ENCODE data around the gene IGFBP6. TPM values are rescaled to one million over a fixed set of nuclear protein-coding genes. Genes with fewer than 3 reads are reported as not detected.
"Not testable (repeated sequence)": the region's sequence is repeated elsewhere in the genome, so short reads cannot be mapped to it uniquely, and the experiment has no call there.

The IGFBP6 gene
- total RNA-seq, 1 donor from 2014 or later: 0.72 TPM

DNA sequence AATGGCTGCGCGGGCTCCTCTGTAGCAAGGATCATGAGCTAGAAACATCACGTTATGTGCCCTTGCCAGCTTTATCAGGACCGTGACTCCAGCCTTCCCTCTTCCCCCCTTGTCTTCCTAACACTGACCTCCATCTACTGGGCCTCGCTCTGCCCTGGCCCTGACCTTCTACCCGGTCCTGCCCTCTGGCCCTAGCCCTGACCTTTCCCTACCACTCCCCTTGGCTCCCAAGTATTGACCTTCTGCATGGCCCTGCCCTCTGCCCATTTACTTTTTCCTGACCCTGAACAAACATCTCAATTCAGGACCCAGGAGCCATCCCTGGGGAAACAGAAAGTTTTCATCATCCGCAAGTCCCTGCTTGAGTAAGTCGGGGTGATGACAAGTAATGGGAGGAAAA is 7.8 kb downstream of the IGFBP6 start:
- no peak overlapping the region for H3K4me3 Mint-ChIP-seq
- no peak for DNase-seq (ENCODE audit: low read depth, low spot score)
- TF ChIP-seq, protein P1, sequence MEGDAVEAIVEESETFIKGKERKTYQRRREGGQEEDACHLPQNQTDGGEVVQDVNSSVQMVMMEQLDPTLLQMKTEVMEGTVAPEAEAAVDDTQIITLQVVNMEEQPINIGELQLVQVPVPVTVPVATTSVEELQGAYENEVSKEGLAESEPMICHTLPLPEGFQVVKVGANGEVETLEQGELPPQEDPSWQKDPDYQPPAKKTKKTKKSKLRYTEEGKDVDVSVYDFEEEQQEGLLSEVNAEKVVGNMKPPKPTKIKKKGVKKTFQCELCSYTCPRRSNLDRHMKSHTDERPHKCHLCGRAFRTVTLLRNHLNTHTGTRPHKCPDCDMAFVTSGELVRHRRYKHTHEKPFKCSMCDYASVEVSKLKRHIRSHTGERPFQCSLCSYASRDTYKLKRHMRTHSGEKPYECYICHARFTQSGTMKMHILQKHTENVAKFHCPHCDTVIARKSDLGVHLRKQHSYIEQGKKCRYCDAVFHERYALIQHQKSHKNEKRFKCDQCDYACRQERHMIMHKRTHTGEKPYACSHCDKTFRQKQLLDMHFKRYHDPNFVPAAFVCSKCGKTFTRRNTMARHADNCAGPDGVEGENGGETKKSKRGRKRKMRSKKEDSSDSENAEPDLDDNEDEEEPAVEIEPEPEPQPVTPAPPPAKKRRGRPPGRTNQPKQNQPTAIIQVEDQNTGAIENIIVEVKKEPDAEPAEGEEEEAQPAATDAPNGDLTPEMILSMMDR (conservative IDR thresholded peaks at IDR 0.05): no peak
- peaks cover 20% of the 10 kb centered on the region for H3K4me1 Mint-ChIP-seq
- no peaks in the 10 kb centered on the region for H3K36me3 Mint-ChIP-seq (ENCODE audit: low read depth)
- H3K27me3 Mint-ChIP-seq (ENCODE audit: low read depth): peaks cover 5% of the 10 kb centered on the region
- peak overlapping the region; percentile 50 for H3K27ac Mint-ChIP-seq (ENCODE audit: unreplicated experiment)
- H3K9me3 Mint-ChIP-seq: no peaks in the 10 kb centered on the region

DNA sequence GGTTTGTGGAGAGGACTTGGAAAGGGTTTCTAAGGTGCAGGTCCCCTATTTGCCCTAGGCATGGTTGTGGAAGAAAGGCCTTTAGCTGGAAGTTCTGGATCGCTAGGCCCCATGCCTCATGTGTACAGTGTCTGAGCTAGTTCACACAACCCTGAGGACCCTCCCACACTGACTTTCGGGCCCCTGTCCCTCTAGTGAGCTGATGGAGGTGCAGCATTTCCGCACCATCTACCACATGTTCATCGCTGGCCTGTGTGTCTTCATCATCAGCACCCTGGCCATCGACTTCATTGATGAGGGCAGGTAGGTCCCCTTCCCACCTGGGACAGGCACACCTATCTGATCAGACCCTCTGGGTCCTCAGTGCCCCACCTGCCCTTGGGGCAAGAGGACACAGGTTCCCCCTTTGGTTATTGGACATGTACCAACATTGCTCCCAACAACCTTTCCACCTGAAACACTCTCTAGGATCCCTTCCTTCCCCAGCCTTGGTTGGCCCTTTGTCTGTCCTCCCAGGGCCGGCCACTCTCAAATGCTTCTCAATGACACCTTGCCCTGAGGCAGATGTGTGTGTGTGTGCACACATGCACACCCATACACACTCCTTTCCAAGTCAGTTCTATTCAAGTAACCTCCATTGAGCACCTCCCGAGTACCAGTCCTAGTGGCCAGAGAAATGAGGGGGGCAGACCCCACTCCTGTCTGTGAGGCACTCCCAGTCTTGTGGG is 8.4 kb downstream of the IGFBP6 start:
- Mint-ChIP-seq H3K27ac (ENCODE audit: unreplicated experiment) (no peak overlapping the region), H3K9me3 (no peaks in the 10 kb centered on the region), H3K27me3 (ENCODE audit: low read depth) (peaks cover 3% of the 10 kb centered on the region), H3K4me3 (no peak overlapping the region), H3K36me3 (ENCODE audit: low read depth) (no peaks in the 10 kb centered on the region), H3K4me1 (peaks cover 20% of the 10 kb centered on the region)
- TF ChIP-seq, protein P1 (conservative IDR thresholded peaks at IDR 0.05): no peak
- no peak for DNase-seq (ENCODE audit: low read depth, low spot score)

DNA sequence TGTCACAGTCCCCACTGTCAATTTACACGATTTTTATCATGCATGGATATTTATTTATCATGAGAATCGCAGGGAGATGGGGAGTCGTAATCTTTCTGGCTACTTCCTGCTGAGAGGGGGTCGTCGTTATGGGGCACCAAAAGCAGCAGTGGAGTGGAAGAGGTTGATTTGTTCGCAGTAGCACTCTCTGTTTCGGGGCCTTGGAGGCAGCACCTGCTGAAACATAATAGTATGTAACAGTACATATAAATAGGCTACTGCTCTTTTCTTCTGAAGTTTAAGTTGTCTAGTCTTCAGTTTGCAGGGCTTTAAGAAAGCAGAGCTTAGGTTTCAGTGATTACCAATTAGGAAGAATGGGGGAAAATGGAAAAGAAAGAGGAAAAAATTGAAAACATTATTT is 9.7 kb downstream of the IGFBP6 start:
- DNase-seq (ENCODE audit: low read depth, low spot score): no peak
- peaks cover 20% of the 10 kb centered on the region for H3K4me1 Mint-ChIP-seq
- H3K27me3 Mint-ChIP-seq (ENCODE audit: low read depth): peaks cover 3% of the 10 kb centered on the region
- no peaks in the 10 kb centered on the region for H3K9me3 Mint-ChIP-seq
- H3K27ac Mint-ChIP-seq (ENCODE audit: unreplicated experiment): no peak overlapping the region
- no peak overlapping the region for H3K4me3 Mint-ChIP-seq
- H3K36me3 Mint-ChIP-seq (ENCODE audit: low read depth): no peaks in the 10 kb centered on the region
- TF ChIP-seq, protein P1 (conservative IDR thresholded peaks at IDR 0.05): no peak

DNA sequence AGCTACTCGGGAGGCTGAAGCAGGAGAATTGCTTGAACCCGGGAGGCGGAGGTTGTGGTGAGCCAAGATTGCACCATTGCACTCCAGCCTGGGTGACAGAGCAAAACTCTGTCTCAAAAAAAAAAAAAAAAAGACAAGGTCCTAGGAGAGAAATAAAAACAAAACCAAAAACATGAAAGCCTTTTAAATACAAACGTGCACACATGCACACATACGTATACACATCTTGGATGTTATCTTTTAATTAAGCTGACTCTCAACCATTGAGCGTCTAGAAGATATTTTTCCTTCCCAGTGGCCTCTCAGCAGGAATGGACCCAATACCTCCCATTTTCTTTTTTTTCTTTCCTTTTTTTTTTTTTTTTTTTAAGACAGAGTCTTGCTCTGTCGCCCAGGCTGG is 15.0 kb downstream of the IGFBP6 start:
- H3K36me3 Mint-ChIP-seq (ENCODE audit: low read depth); H3K4me1 Mint-ChIP-seq; H3K27me3 Mint-ChIP-seq (ENCODE audit: low read depth); DNase-seq (ENCODE audit: low read depth, low spot score); H3K27ac Mint-ChIP-seq (ENCODE audit: unreplicated experiment); H3K4me3 Mint-ChIP-seq; H3K9me3 Mint-ChIP-seq: not testable (repeated sequence)

DNA sequence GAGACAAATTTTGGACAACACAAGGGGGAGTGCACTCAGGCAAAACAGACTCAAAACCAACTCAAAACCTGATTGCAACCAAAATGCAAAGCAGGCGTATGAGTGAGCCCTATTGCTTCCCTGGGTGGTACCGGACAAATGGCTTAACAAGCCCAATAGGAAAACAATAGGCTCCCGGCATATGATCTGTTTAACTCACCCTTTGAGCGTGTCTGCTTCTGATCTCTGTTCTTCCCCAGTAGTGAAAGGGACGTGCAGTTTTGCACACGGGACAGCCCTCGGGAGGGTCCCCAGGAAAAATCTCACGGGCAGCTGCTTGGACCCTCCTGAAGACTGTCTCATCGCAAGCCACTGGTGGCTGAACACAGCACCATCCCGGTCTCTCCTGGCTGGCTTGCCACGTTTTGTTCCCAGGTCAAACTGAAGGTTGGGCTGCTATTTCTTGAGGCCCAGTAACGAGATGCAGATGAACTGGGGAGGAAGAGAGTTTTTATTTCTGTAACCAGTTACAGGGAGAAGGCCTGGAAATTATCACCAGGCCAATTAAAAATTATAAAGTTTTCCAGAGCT is 15.8 kb downstream of the IGFBP6 start:
- DNase-seq (ENCODE audit: low read depth, low spot score): no peak
- Mint-ChIP-seq H3K36me3 (ENCODE audit: low read depth) (no peaks in the 10 kb centered on the region), H3K9me3 (no peaks in the 10 kb centered on the region), H3K4me1 (no peaks in the 10 kb centered on the region), H3K27me3 (ENCODE audit: low read depth) (no peaks in the 10 kb centered on the region), H3K27ac (ENCODE audit: unreplicated experiment) (no peak overlapping the region), H3K4me3 (no peak overlapping the region)
- TF ChIP-seq, protein P1 (conservative IDR thresholded peaks at IDR 0.05): no peak

DNA sequence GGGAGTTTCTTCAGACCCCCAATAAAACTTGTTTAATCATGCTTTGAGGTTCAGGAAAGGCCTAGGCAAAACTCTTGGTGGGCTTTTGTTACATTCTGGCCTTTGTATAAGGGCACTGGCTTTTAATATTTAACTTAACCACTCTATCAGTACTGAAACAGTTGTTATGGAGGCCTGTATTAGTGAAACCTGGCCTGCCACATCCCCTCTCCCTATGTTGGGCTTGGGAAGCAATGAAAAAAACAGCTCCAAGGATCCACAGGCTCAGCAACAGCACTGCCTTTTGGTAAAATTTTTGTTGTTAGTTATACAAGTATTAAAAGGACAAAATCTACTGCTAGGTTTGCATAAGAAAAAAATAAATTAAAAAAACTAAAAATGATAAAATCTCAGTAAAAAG is 16.5 kb downstream of the IGFBP6 start:
- TF ChIP-seq, protein P1 (conservative IDR thresholded peaks at IDR 0.05): no peak
- Mint-ChIP-seq H3K4me1 (no peaks in the 10 kb centered on the region), H3K27me3 (ENCODE audit: low read depth) (no peaks in the 10 kb centered on the region), H3K36me3 (ENCODE audit: low read depth) (no peaks in the 10 kb centered on the region), H3K27ac (ENCODE audit: unreplicated experiment) (no peak overlapping the region), H3K9me3 (no peaks in the 10 kb centered on the region), H3K4me3 (no peak overlapping the region)
- no peak for DNase-seq (ENCODE audit: low read depth, low spot score)

Measured in neural crest cell (in vitro differentiated cells).